Mononuclear cell (primary cell): Measurements from ENCODE around the gene TIMM8A. TPM values are rescaled to one million over a fixed set of nuclear protein-coding genes. Genes with fewer than 3 reads are reported as not detected.

Experiments used
- total RNA-seq: library from RNA; depleted of rRNA; stranded (reverse); fragments of >200 nt; gene quantifications from one replicate; pipeline ENCODE4 v1.2.3, GENCODE V29; 2012

The TIMM8A gene
- total RNA-seq, 1 donor: 1.8 TPM

Other genes starting within 250 kb of the TIMM8A start
- gene DRP2, start 129.0 kb downstream of the TIMM8A start, total RNA-seq: not detected
- gene TAF7L, start 57.4 kb downstream of the TIMM8A start, total RNA-seq: not detected
- gene BTK, start 37.4 kb upstream of the TIMM8A start, total RNA-seq: 33.1 TPM
- 245 TPM for gene RPL36A, start 42.3 kb upstream of the TIMM8A start, total RNA-seq
- gene GLA, start 59.2 kb upstream of the TIMM8A start, total RNA-seq: 33.2 TPM
- 75.5 TPM for gene HNRNPH2, start 59.5 kb upstream of the TIMM8A start, total RNA-seq
- gene ARMCX4, start 136.7 kb upstream of the TIMM8A start, total RNA-seq: 5.4 TPM
- 1.9 TPM for gene ARMCX1, start 201.8 kb upstream of the TIMM8A start, total RNA-seq